Tibial nerve (tissue), 4 donors: Measurements from ENCODE around the gene MINDY3.

Experiments used
- CTCF ChIP-seq, 5 experiments: fragments of 200-600 bp in 3 of 5; fragments of 450-650 bp in 2 of 5; sonication (generic) in 3 of 5; IDR thresholded peaks; one replicate each; pipeline ENCODE4 v1.5.1; 2016 to 2019; ENCODE audit warnings: antibody characterized with exemption in 5 of 5, mild to moderate bottlenecking in 3 of 5, moderate library complexity in 2 of 5
- EP300 ChIP-seq, 2 donors: sonication (generic); formaldehyde crosslinking; IDR thresholded peaks; one replicate each; pipeline ENCODE4 v1.6.1; 2017; ENCODE audit warnings: antibody characterized with exemption in 2 of 2, mild to moderate bottlenecking in 1 of 2
- POLR2A ChIP-seq, 2 donors: fragments of 450-650 bp; IDR thresholded peaks; one replicate each; pipeline ENCODE4 v1.6.1; 2017; ENCODE audit warnings: antibody characterized with exemption in 2 of 2, mild to moderate bottlenecking in 2 of 2, moderate library complexity in 2 of 2

GRCh38 chr10:15796762-15797161 is 63.5 kb downstream of the MINDY3 start:
- TF ChIP-seq CTCF (IDR thresholded peaks at IDR 0.05) (no peak), POLR2A (IDR thresholded peaks at IDR 0.05) (no peak), EP300 (IDR thresholded peaks at IDR 0.05) (no peak)
